Measurements from ENCODE around the gene FOXL2NB. TPM values are rescaled to one million over a fixed set of nuclear protein-coding genes. Genes with fewer than 3 reads are reported as not detected.

Gene FOXL2NB
- total RNA-seq = not detected in 3 replicates

- Mint-ChIP-seq H3K9me3 (no peaks in the 10 kb centered on the region), H3K27ac (no peak within 1 kb of the TSS), H3K36me3 (no peaks in the 10 kb centered on the region), H3K4me3 (peak within 1 kb of the TSS; percentile 59), H3K27me3 (ENCODE audit: low read depth) (peaks cover 94% of the 10 kb centered on the region), H3K4me1 (peaks cover 15% of the 10 kb centered on the region)
- TF ChIP-seq, protein P1, sequence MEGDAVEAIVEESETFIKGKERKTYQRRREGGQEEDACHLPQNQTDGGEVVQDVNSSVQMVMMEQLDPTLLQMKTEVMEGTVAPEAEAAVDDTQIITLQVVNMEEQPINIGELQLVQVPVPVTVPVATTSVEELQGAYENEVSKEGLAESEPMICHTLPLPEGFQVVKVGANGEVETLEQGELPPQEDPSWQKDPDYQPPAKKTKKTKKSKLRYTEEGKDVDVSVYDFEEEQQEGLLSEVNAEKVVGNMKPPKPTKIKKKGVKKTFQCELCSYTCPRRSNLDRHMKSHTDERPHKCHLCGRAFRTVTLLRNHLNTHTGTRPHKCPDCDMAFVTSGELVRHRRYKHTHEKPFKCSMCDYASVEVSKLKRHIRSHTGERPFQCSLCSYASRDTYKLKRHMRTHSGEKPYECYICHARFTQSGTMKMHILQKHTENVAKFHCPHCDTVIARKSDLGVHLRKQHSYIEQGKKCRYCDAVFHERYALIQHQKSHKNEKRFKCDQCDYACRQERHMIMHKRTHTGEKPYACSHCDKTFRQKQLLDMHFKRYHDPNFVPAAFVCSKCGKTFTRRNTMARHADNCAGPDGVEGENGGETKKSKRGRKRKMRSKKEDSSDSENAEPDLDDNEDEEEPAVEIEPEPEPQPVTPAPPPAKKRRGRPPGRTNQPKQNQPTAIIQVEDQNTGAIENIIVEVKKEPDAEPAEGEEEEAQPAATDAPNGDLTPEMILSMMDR (IDR thresholded peaks at IDR 0.05; ENCODE audit: unreplicated experiment) = no peak
- peak in 1 of 2 experiments; percentile 53 for DNase-seq (ENCODE audit: low spot score in 2 of 2, unreplicated experiment in 2 of 2)
Observed at GRCh38 chr3:138946663-138947494, at the start of gene FOXL2NB, which contains the start of gene FOXL2. TSS of gene FOXL2NB (plus strand) at chr3:138947217. CDS start at chr3:138947365, 148 bp downstream. TSS of gene FOXL2 (minus strand) at chr3:138947137. CDS start at chr3:138946722, 415 bp downstream.

GRCh38 chr3:138898301-138898700 is 48.7 kb upstream of the FOXL2NB start:
- H3K4me3 Mint-ChIP-seq = no peak overlapping the region
- no peaks in the 10 kb centered on the region for H3K36me3 Mint-ChIP-seq
- no peaks in the 10 kb centered on the region for H3K27me3 Mint-ChIP-seq (ENCODE audit: low read depth)
- H3K27ac Mint-ChIP-seq = no peak overlapping the region
- H3K4me1 Mint-ChIP-seq = no peaks in the 10 kb centered on the region
- TF ChIP-seq, protein P1 (IDR thresholded peaks at IDR 0.05; ENCODE audit: unreplicated experiment) = no peak
- DNase-seq (ENCODE audit: low spot score in 2 of 2, unreplicated experiment in 2 of 2) = no peak
- H3K9me3 Mint-ChIP-seq = no peaks in the 10 kb centered on the region

- Mint-ChIP-seq H3K27ac (no peak overlapping the region), H3K4me3 (no peak overlapping the region), H3K4me1 (no peaks in the 10 kb centered on the region)
Observed at GRCh38 chr3:138898708-138899107, 48.3 kb upstream of the FOXL2NB start.

GRCh38 chr3:138899351-138899991 is 47.5 kb upstream of the FOXL2NB start:
- no peak for DNase-seq (ENCODE audit: low spot score in 2 of 2, unreplicated experiment in 2 of 2)
- Mint-ChIP-seq H3K36me3 (no peaks in the 10 kb centered on the region), H3K9me3 (no peaks in the 10 kb centered on the region), H3K27me3 (ENCODE audit: low read depth) (no peaks in the 10 kb centered on the region), H3K4me3 (no peak overlapping the region), H3K4me1 (no peaks in the 10 kb centered on the region), H3K27ac (no peak overlapping the region)
- TF ChIP-seq, protein P1 (IDR thresholded peaks at IDR 0.05; ENCODE audit: unreplicated experiment) = no peak

More at GRCh38 chr3:138898708-138899107, 48.3 kb upstream of the FOXL2NB start:
- no peaks in the 10 kb centered on the region for H3K36me3 Mint-ChIP-seq
- no peak for DNase-seq (ENCODE audit: low spot score in 2 of 2, unreplicated experiment in 2 of 2)
- no peaks in the 10 kb centered on the region for H3K9me3 Mint-ChIP-seq
- H3K27me3 Mint-ChIP-seq (ENCODE audit: low read depth) = no peaks in the 10 kb centered on the region
- TF ChIP-seq, protein P1 (IDR thresholded peaks at IDR 0.05; ENCODE audit: unreplicated experiment) = no peak

DNA sequence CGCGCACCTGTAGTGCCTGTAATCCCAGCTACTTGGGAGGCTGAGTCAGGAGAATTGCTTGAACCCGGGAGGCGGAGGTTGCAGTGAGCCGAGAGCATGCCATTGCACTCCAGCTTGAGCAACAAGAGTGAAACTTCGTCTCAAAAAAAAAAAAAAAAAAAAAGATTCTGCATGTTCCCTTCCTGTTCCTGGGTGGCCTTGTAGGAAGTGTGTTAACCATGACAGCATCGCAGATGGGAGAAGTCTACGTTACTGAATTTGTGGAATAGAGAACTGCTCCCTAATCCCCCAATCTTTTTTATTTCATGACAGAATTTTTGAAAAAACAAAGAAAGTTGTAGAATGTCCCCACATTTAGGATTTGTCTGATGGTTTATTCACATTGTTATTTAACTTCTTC is 45.5 kb upstream of the FOXL2NB start:
- peaks cover 3% of the 10 kb centered on the region for H3K9me3 Mint-ChIP-seq
- H3K4me1 Mint-ChIP-seq = no peaks in the 10 kb centered on the region
- no peak overlapping the region for H3K27ac Mint-ChIP-seq
- no peak overlapping the region for H3K4me3 Mint-ChIP-seq
- no peaks in the 10 kb centered on the region for H3K36me3 Mint-ChIP-seq
- no peak for DNase-seq (ENCODE audit: low spot score in 2 of 2, unreplicated experiment in 2 of 2)
- TF ChIP-seq, protein P1 (IDR thresholded peaks at IDR 0.05; ENCODE audit: unreplicated experiment) = no peak
- no peaks in the 10 kb centered on the region for H3K27me3 Mint-ChIP-seq (ENCODE audit: low read depth)
